H1 (cell line): ENCODE results near the gene PPBP. TPM values are rescaled to one million over a fixed set of nuclear protein-coding genes. Genes with fewer than 3 reads are reported as not detected.

Source experiments
- CTCF ChIA-PET: fragments of 300-600 bp; sonication (Branson Sonifier 250); formaldehyde crosslinking; loops from one replicate; lab custom pipeline; 2021; ENCODE audit not compliant: partially characterized antibody; lab: Charles Lee
- POLR2A ChIA-PET: fragments of 300-600 bp; sonication (Branson Sonifier 250); formaldehyde crosslinking; loops from one replicate; lab custom pipeline; 2021; ENCODE audit warnings: inconsistent platforms; ENCODE audit not compliant: partially characterized antibody; lab: Charles Lee
- DNase-seq, 2 experiments: peaks; one replicate each; pipeline versions ENCODE4 v3.0.0 to v3.0.0-alpha.2; 2010 to 2022; ENCODE audit warnings: low spot score in 2 of 2, low read depth in 1 of 2, mixed read lengths in 1 of 2
- FAIRE-seq: peaks from 2 replicates; lab custom pipeline; 2011; peaks lifted over from hg19 to GRCh38; lab: Jason Lieb, UNC
- H2AFZ ChIP-seq: 2 replicates; pipeline ENCODE4 v1.8.1; 2012; ENCODE audit warnings: low read length, inconsistent platforms
- H2AK5ac ChIP-seq: 2 replicates; pipeline ENCODE4 v1.6.1; 2013; ENCODE audit warnings: low read depth, low read length
- H2BK120ac ChIP-seq: replicated peaks from 2 replicates; pipeline ENCODE3; 2013; ENCODE audit warnings: low read depth, low read length, inconsistent platforms
- H2BK12ac ChIP-seq: 2 replicates; pipeline ENCODE4 v1.6.1; 2013; ENCODE audit warnings: low read depth, low read length
- H2BK15ac ChIP-seq: 2 replicates; pipeline ENCODE4 v1.6.1; 2013; ENCODE audit warnings: low read length
- H2BK20ac ChIP-seq: 2 replicates; pipeline ENCODE4 v1.6.1; 2013; ENCODE audit warnings: low read length
- H2BK5ac ChIP-seq: 2 replicates; pipeline ENCODE4 v1.6.1; 2013; ENCODE audit warnings: low read depth, low read length
- H3K14ac ChIP-seq: 2 replicates; pipeline ENCODE4 v1.6.1; 2013; ENCODE audit warnings: inconsistent platforms; ENCODE audit not compliant: insufficient read length
- H3K18ac ChIP-seq: 2 replicates; pipeline ENCODE4 v1.6.1; 2013; ENCODE audit warnings: low read length; ENCODE audit errors: extremely low read depth
- H3K23ac ChIP-seq: 2 replicates; pipeline ENCODE4 v1.6.1; 2013; ENCODE audit warnings: inconsistent platforms; ENCODE audit not compliant: insufficient read length
- H3K23me2 ChIP-seq: 2 replicates; pipeline ENCODE4 v1.6.1; 2013; ENCODE audit warnings: low read depth, low read length
- H3K27ac ChIP-seq: 2 replicates; pipeline ENCODE4 v1.6.1; 2011; ENCODE audit warnings: low read depth, low read length, inconsistent platforms
- H3K27me3 ChIP-seq, 4 experiments: replicated peaks in 1 of 4; 1 replicate in 1 of 4; 2 replicates in 3 of 4; pipeline versions ENCODE4 v1.6.1 to v1.8.1; 2011 to 2013; ENCODE audit warnings: low read length in 3 of 4, mild to moderate bottlenecking in 3 of 4, inconsistent platforms in 2 of 4, mixed read lengths in 2 of 4, moderate library complexity in 1 of 4; ENCODE audit not compliant: control insufficient read depth in 3 of 4, insufficient read depth in 3 of 4; ENCODE audit errors: extremely low read depth in 1 of 4
- H3K36me3 ChIP-seq, 4 experiments: 2 replicates each; pipeline versions ENCODE4 v1.6.1 to v1.8.1; 2011 to 2013; ENCODE audit warnings: mild to moderate bottlenecking in 4 of 4, low read length in 3 of 4, moderate library complexity in 2 of 4, control low read depth in 1 of 4, inconsistent platforms in 1 of 4; ENCODE audit not compliant: insufficient read depth in 4 of 4, control insufficient read depth in 2 of 4
- H3K4ac ChIP-seq: replicated peaks from 2 replicates; pipeline ENCODE3; 2013; ENCODE audit warnings: low read length, low read depth, mixed read lengths, inconsistent platforms; ENCODE audit not compliant: insufficient read length
- H3K4me1 ChIP-seq, 4 experiments: replicated peaks in 1 of 4; 1 replicate in 1 of 4; 2 replicates in 3 of 4; pipeline versions ENCODE4 v1.6.1 to v1.8.1; 2011 to 2013; ENCODE audit warnings: low read length in 3 of 4, inconsistent platforms in 2 of 4, mixed read lengths in 1 of 4; ENCODE audit not compliant: insufficient read depth in 4 of 4, control insufficient read depth in 3 of 4
- H3K4me2 ChIP-seq, 2 experiments: 2 replicates each; pipeline versions ENCODE4 v1.6.1 to v1.8.1; 2011 to 2013; ENCODE audit warnings: low read depth in 2 of 2, low read length in 2 of 2, control low read depth in 1 of 2, inconsistent platforms in 1 of 2, mild to moderate bottlenecking in 1 of 2; ENCODE audit not compliant: insufficient read depth in 1 of 2
- H3K4me3 ChIP-seq, 4 experiments: fragments of 200-600, 300-600 bp in 1 of 4; sonication (generic), shearing (Covaris generic), sonication (Bioruptor Twin) in 1 of 4; 2 replicates each; pipeline versions ENCODE4 v1.5.1 to v1.8.1; 2011 to 2016; ENCODE audit warnings: low read length in 4 of 4, low read depth in 3 of 4, control low read depth in 2 of 4, inconsistent platforms in 2 of 4, mild to moderate bottlenecking in 2 of 4, mixed read lengths in 1 of 4, moderate library complexity in 1 of 4; ENCODE audit not compliant: insufficient read depth in 2 of 4; ENCODE audit errors: extremely low read depth in 1 of 4
- H3K56ac ChIP-seq: replicated peaks from 2 replicates; pipeline ENCODE3; 2013; ENCODE audit warnings: low read depth, mild to moderate bottlenecking, mixed read lengths, low read length, inconsistent platforms; ENCODE audit not compliant: insufficient read length
- H3K79me1 ChIP-seq: 2 replicates; pipeline ENCODE4 v1.6.1; 2013; ENCODE audit warnings: low read depth, low read length, control low read depth
- H3K79me2 ChIP-seq, 2 experiments: 2 replicates each; pipeline versions ENCODE4 v1.6.1 to v1.8.1; 2012 to 2013; ENCODE audit warnings: low read length in 2 of 2, mild to moderate bottlenecking in 2 of 2, inconsistent platforms in 1 of 2; ENCODE audit not compliant: insufficient read depth in 2 of 2, control insufficient read depth in 1 of 2
- H3K9ac ChIP-seq, 4 experiments: replicated peaks in 1 of 4; 1 replicate in 1 of 4; 2 replicates in 3 of 4; pipeline versions ENCODE4 v1.6.1 to v1.8.1; 2011 to 2013; ENCODE audit warnings: low read depth in 3 of 4, low read length in 3 of 4, control low read depth in 2 of 4, mild to moderate bottlenecking in 2 of 4, moderate library complexity in 2 of 4, inconsistent platforms in 1 of 4; ENCODE audit errors: extremely low read depth in 1 of 4
- H3K9me3 ChIP-seq, 2 experiments: 2 replicates each; pipeline versions ENCODE4 v1.6.1 to v1.8.1; 2012 to 2013; ENCODE audit warnings: mild to moderate bottlenecking in 2 of 2, moderate library complexity in 2 of 2, control low read depth in 1 of 2, inconsistent platforms in 1 of 2, low read depth in 1 of 2, low read length in 1 of 2, mixed read lengths in 1 of 2; ENCODE audit not compliant: insufficient read depth in 2 of 2
- H4K20me1 ChIP-seq, 2 experiments: replicated peaks in 1 of 2; 2 replicates each; pipeline versions ENCODE3 to v1.8.1; 2011 to 2013; ENCODE audit warnings: inconsistent platforms in 2 of 2, low read length in 2 of 2, mild to moderate bottlenecking in 1 of 2; ENCODE audit not compliant: insufficient read depth in 2 of 2, control insufficient read depth in 1 of 2
- H4K5ac ChIP-seq: 2 replicates; pipeline ENCODE4 v1.6.1; 2013; ENCODE audit warnings: low read length, low read depth, mixed read lengths, inconsistent platforms; ENCODE audit not compliant: insufficient read length
- H4K8ac ChIP-seq: 2 replicates; pipeline ENCODE4 v1.8.0; 2013; ENCODE audit warnings: mild to moderate bottlenecking, moderate library complexity, low read length, inconsistent platforms; ENCODE audit not compliant: insufficient read depth; ENCODE audit errors: extremely low read depth
- H4K91ac ChIP-seq: replicated peaks from 2 replicates; pipeline ENCODE3; 2013; ENCODE audit warnings: low read length, mixed read lengths, inconsistent platforms; ENCODE audit not compliant: insufficient read length
- WGBS, 2 experiments: shearing (Covaris generic) in 1 of 2; methylation state at CpG; one replicate each; pipeline versions ENCODE4 v1.1.6 to v1.1.7; 2013 to 2015; ENCODE audit warnings: low lambda C conversion rate in 2 of 2, mixed read lengths in 2 of 2, inconsistent platforms in 1 of 2, low coverage in 1 of 2, missing lambda C conversion rate in 1 of 2; ENCODE audit not compliant: insufficient replicate concordance in 2 of 2, insufficient coverage in 1 of 2, insufficient read length in 1 of 2; ENCODE audit errors: extremely low coverage in 1 of 2, missing lambda C conversion rate in 1 of 2; 5-methylcytosine and 5-hydroxymethylcytosine counted together
- polyA plus RNA-seq, 7 experiments: library from polyadenylated mRNA; depleted of rRNA in 3 of 7; stranded (reverse) in 5 of 7; unstranded in 2 of 7; fragments of >200 nt in 5 of 7; fragments of 200-250 nt in 2 of 7; gene quantifications; 1 replicate in 5 of 7; 2 replicates in 1 of 7; 4 replicates in 1 of 7; pipeline versions ENCODE4 v1.2.1 to v1.2.3, GENCODE V29; 2011 to 2013; ENCODE audit warnings: missing spikeins in 2 of 7, mixed read lengths in 2 of 7
- total RNA-seq: library from RNA; stranded (reverse); fragmentation: NEBNext Ultra II Directional; extraction: Animal tissue kit (Norgen Biotek cat#: 25700); gene quantifications from 2 replicates; pipeline ENCODE4 v1.2.1, GENCODE V29; 2021

Gene PPBP
- total and polyA plus RNA-seq, 2 of the 8 experiments (the other 6 are each of a cell fraction or from before 2014, with no cell fraction given), result 0.18 to 0.43 TPM

GRCh38 chr4:74004668-74005067 is 16.7 kb upstream of the PPBP start:
- H3K4me1 ChIP-seq, result peaks cover 0 to 2% (median 0%) of the 10 kb centered on the region in 4 experiments; a peak in 1 of 7 replicates
- H3K18ac ChIP-seq, result no peak overlapping the region
- DNase-seq, result no peak
- H2BK120ac ChIP-seq, result no peak overlapping the region
- H3K4me3 ChIP-seq, result no peak overlapping the region
- CTCF ChIA-PET, result no interaction called here
- H3K27me3 ChIP-seq, result peaks cover 0 to 2% (median under 1%) of the 10 kb centered on the region in 4 experiments; a peak in 1 of 7 replicates
- 86% methylated on average over 4 of the region's 4 CpGs; no CpG with 5 or more reads in 1 of the 2 experiments for WGBS, 2 experiments
- no peak overlapping the region for H4K91ac ChIP-seq
- H3K23ac ChIP-seq, result no peak overlapping the region
- no peak overlapping the region for H2BK12ac ChIP-seq
- no peak overlapping the region for H4K5ac ChIP-seq
- no peak overlapping the region for H3K14ac ChIP-seq
- no peak overlapping the region for H2BK5ac ChIP-seq
- H2AFZ ChIP-seq, result no peak overlapping the region
- H4K8ac ChIP-seq, result no peak overlapping the region
- H3K36me3 ChIP-seq, result peaks cover 0 to 3% (median 2%) of the 10 kb centered on the region in 4 experiments; a peak in 3 of 8 replicates
- no peaks in the 10 kb centered on the region for H3K79me1 ChIP-seq
- H2AK5ac ChIP-seq, result no peak overlapping the region
- no peaks in the 10 kb centered on the region for H3K79me2 ChIP-seq
- no peak for FAIRE-seq
- no peak overlapping the region for H2BK20ac ChIP-seq
- no peaks in the 10 kb centered on the region for H3K23me2 ChIP-seq
- H3K56ac ChIP-seq, result no peak overlapping the region
- no peak overlapping the region for H3K4ac ChIP-seq
- H2BK15ac ChIP-seq, result no peak overlapping the region
- no peak overlapping the region for H3K27ac ChIP-seq
- H3K9me3 ChIP-seq, result no peaks in the 10 kb centered on the region; a peak in 1 of 4 replicates
- POLR2A ChIA-PET, result no interaction called here
- no peak overlapping the region for H3K9ac ChIP-seq
- no peak overlapping the region for H3K4me2 ChIP-seq
- no peaks in the 10 kb centered on the region for H4K20me1 ChIP-seq
